ENCODE measurements around the gene GLRA3. TPM values are rescaled to one million over a fixed set of nuclear protein-coding genes. Genes with fewer than 3 reads are reported as not detected.

GLRA3 gene
- polyA plus RNA-seq, 3 donors, result not detected

DNA sequence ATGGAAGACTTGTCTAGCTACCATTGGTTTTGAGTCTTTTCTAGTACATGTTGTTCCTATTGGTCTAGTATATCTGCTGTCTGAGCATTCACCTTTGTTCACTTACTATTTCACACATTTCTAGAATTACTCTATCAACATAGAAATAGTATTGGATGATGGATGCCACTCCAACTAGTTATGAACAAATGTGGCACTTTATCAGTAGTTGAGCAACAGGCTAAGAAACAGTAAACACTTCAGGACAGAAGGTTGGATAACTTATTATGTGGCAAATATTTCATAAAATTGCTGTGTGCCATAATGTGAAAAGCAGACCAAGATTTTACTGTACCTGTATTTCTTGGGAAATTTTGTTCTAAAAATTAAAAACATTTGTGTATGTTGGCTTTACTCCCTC is 42.4 kb upstream of the GLRA3 start:
- no peaks in the 10 kb centered on the region for H3K27me3 ChIP-seq (ENCODE audit: control insufficient read depth in 2 of 2, insufficient read depth in 2 of 2, low read length in 2 of 2)
- H3K27me3 Mint-ChIP-seq (ENCODE audit: low read depth in 3 of 3), result no peaks in the 10 kb centered on the region
- no peak for DNase-seq
- no peaks in the 10 kb centered on the region for H3K36me3 Mint-ChIP-seq
- TF ChIP-seq, protein P1, sequence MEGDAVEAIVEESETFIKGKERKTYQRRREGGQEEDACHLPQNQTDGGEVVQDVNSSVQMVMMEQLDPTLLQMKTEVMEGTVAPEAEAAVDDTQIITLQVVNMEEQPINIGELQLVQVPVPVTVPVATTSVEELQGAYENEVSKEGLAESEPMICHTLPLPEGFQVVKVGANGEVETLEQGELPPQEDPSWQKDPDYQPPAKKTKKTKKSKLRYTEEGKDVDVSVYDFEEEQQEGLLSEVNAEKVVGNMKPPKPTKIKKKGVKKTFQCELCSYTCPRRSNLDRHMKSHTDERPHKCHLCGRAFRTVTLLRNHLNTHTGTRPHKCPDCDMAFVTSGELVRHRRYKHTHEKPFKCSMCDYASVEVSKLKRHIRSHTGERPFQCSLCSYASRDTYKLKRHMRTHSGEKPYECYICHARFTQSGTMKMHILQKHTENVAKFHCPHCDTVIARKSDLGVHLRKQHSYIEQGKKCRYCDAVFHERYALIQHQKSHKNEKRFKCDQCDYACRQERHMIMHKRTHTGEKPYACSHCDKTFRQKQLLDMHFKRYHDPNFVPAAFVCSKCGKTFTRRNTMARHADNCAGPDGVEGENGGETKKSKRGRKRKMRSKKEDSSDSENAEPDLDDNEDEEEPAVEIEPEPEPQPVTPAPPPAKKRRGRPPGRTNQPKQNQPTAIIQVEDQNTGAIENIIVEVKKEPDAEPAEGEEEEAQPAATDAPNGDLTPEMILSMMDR (IDR thresholded peaks at IDR 0.05), result no peak
- intact Hi-C loops (cut with micrococcal nuclease), result no loop called here
- H3K36me3 ChIP-seq (replicated peaks in 1 of 2; ENCODE audit: control insufficient read depth in 1 of 2, insufficient read depth in 2 of 2, low read length in 2 of 2), result no peaks in the 10 kb centered on the region
- H3K4me3 Mint-ChIP-seq, result no peak overlapping the region
- H3K4me1 Mint-ChIP-seq, result no peaks in the 10 kb centered on the region
- H4K20me1 ChIP-seq (ENCODE audit: insufficient read depth, low read length), result no peaks in the 10 kb centered on the region
- no peak overlapping the region for H3K4me2 ChIP-seq (replicated peaks; ENCODE audit: extremely low read depth, low read length, poor library complexity, severe bottlenecking)
- H3K9ac ChIP-seq (ENCODE audit: insufficient read depth, low read length, poor library complexity, severe bottlenecking), result no peak overlapping the region
- no peaks in the 10 kb centered on the region for H3K79me2 ChIP-seq (ENCODE audit: insufficient read depth, low read length)
- no peaks in the 10 kb centered on the region for H3K9me3 ChIP-seq (replicated peaks in 1 of 2; ENCODE audit: control insufficient read depth in 1 of 2, insufficient read depth in 1 of 2, low read length in 2 of 2)
- no peaks in the 10 kb centered on the region for H3K4me1 ChIP-seq (ENCODE audit: control insufficient read depth in 1 of 2, insufficient read depth in 2 of 2, low read length in 2 of 2)
- H3K27ac Mint-ChIP-seq, result no peak overlapping the region
- no peak overlapping the region for H3K27ac ChIP-seq (ENCODE audit: low read depth in 1 of 2, low read length in 2 of 2)
- no peak overlapping the region for H2AFZ ChIP-seq (ENCODE audit: insufficient read depth, low read depth, low read length, poor library complexity, severe bottlenecking)
- peaks cover 0 to 2% (median 0%) of the 10 kb centered on the region in 7 donors for H3K9me3 Mint-ChIP-seq
- no peak overlapping the region for H3K4me3 ChIP-seq (replicated peaks in 1 of 3; ENCODE audit: low read depth in 2 of 3, low read length in 3 of 3)

DNA sequence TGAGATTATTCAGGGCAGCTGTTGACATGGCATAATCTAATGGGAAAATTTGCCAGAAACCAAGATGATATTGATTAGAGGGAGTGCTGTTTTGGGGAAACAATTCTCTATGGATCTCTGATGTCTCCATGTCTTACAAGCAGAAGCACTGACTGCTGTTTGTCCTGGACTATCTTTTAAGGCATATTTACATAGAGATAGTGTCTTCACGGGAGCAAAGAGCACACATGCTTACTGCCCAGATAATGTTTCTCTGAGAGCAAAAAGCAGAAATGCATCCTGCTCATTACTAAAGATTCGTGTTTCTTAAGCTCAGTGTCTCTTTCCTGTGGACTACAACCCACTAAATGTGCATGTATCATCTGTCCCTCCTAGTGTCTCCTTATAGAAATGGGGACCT is 41.3 kb upstream of the GLRA3 start:
- no peaks in the 10 kb centered on the region for H3K36me3 Mint-ChIP-seq
- Histone ChIP-seq H3K79me2 (ENCODE audit: insufficient read depth, low read length) (no peaks in the 10 kb centered on the region), H3K36me3 (replicated peaks in 1 of 2; ENCODE audit: control insufficient read depth in 1 of 2, insufficient read depth in 2 of 2, low read length in 2 of 2) (no peaks in the 10 kb centered on the region), H2AFZ (ENCODE audit: insufficient read depth, low read depth, low read length, poor library complexity, severe bottlenecking) (no peak overlapping the region), H3K9me3 (replicated peaks in 1 of 2; ENCODE audit: control insufficient read depth in 1 of 2, insufficient read depth in 1 of 2, low read length in 2 of 2) (no peaks in the 10 kb centered on the region), H3K9ac (ENCODE audit: insufficient read depth, low read length, poor library complexity, severe bottlenecking) (no peak overlapping the region), H3K27ac (ENCODE audit: low read depth in 1 of 2, low read length in 2 of 2) (no peak overlapping the region), H4K20me1 (ENCODE audit: insufficient read depth, low read length) (no peaks in the 10 kb centered on the region), H3K4me3 (replicated peaks in 1 of 3; ENCODE audit: low read depth in 2 of 3, low read length in 3 of 3) (no peak overlapping the region), H3K4me1 (ENCODE audit: control insufficient read depth in 1 of 2, insufficient read depth in 2 of 2, low read length in 2 of 2) (no peaks in the 10 kb centered on the region), H3K27me3 (ENCODE audit: control insufficient read depth in 2 of 2, insufficient read depth in 2 of 2, low read length in 2 of 2) (no peaks in the 10 kb centered on the region), H3K4me2 (replicated peaks; ENCODE audit: extremely low read depth, low read length, poor library complexity, severe bottlenecking) (no peak overlapping the region)
- H3K4me1 Mint-ChIP-seq, result no peaks in the 10 kb centered on the region
- no peak for DNase-seq
- 100% methylated on average over 1 of the region's 2 CpGs for WGBS (ENCODE audit: insufficient coverage)
- no peaks in the 10 kb centered on the region for H3K27me3 Mint-ChIP-seq (ENCODE audit: low read depth in 3 of 3)
- H3K9me3 Mint-ChIP-seq, result peaks cover 0 to 2% (median 0%) of the 10 kb centered on the region in 7 donors
- no peak overlapping the region for H3K27ac Mint-ChIP-seq
- H3K4me3 Mint-ChIP-seq, result no peak overlapping the region
- intact Hi-C loops (cut with micrococcal nuclease), result no loop called here
- TF ChIP-seq, protein P1 (IDR thresholded peaks at IDR 0.05), result no peak

Data from CD14-positive monocyte (primary cell).